Heart left ventricle (tissue), 16 donors: ENCODE data around the gene ASTN2. TPM values are rescaled to one million over a fixed set of nuclear protein-coding genes. Genes with fewer than 3 reads are reported as not detected.

Source experiments
- ATAC-seq, 4 donors: fragments of 200-7000 bp; cut with Tn5 transposase; one replicate each; pipeline ENCODE4 v1.9.1; 2020 to 2022; ENCODE audit warnings: moderate library complexity in 4 of 4, mild to moderate bottlenecking in 3 of 4, moderate number of reproducible peaks in 1 of 4
- DNase-seq, 5 donors: peaks; one replicate each; pipeline ENCODE4 v3.0.0-alpha.2; 2020
- H3K27ac ChIP-seq, 12 donors: fragments of 200-600 bp; sonication (generic) in 4 of 12; one replicate each; pipeline versions ENCODE4 v1.5.0 to v1.8.0; 2016 to 2022; ENCODE audit warnings: mild to moderate bottlenecking in 2 of 12
- H3K27me3 ChIP-seq, 9 donors: fragments of 200-600 bp; sonication (generic) in 2 of 9; one replicate each; pipeline versions ENCODE4 v1.5.1 to v1.8.0; 2016 to 2022; ENCODE audit warnings: mild to moderate bottlenecking in 3 of 9
- H3K36me3 ChIP-seq, 9 donors: fragments of 200-600 bp; sonication (generic) in 2 of 9; one replicate each; pipeline versions ENCODE4 v1.5.0 to v1.8.0; 2018 to 2022; ENCODE audit warnings: mild to moderate bottlenecking in 2 of 9
- H3K4me1 ChIP-seq, 12 donors: fragments of 200-600 bp; sonication (generic) in 4 of 12; one replicate each; pipeline versions ENCODE4 v1.5.0 to v1.8.0; 2016 to 2022; ENCODE audit warnings: mild to moderate bottlenecking in 3 of 12
- H3K4me3 ChIP-seq, 12 donors: fragments of 200-600 bp; sonication (generic) in 4 of 12; one replicate each; pipeline versions ENCODE4 v1.5.0 to v1.8.0; 2017 to 2022; ENCODE audit warnings: mild to moderate bottlenecking in 9 of 12, moderate library complexity in 4 of 12
- H3K9me3 ChIP-seq, 12 donors: fragments of 200-600 bp; sonication (generic) in 4 of 12; one replicate each; pipeline versions ENCODE4 v1.5.0 to v1.8.0; 2016 to 2022; ENCODE audit warnings: mild to moderate bottlenecking in 1 of 12
- POLR2A ChIP-seq, 2 donors: fragments of 450-650 bp; IDR thresholded peaks; one replicate each; pipeline ENCODE4 v1.6.1; 2017; ENCODE audit warnings: antibody characterized with exemption in 2 of 2, mild to moderate bottlenecking in 2 of 2, moderate library complexity in 2 of 2
- WGBS, 4 donors: extraction: QIAGEN DNeasy Blood & Tissue Kit in 2 of 4; methylation state at CpG; one replicate each; pipeline versions ENCODE4 v1.1.5 to v1.1.7; 2013 to 2018; 5-methylcytosine and 5-hydroxymethylcytosine counted together
- intact Hi-C, 10 donors: fragments of 100-400 bp; cut with DNase I; formaldehyde crosslinking; loops; one replicate each; pipeline versions ENCODE4 v1.11.1 to v1.14.2; 2022
- polyA plus RNA-seq, 2 donors: library from polyadenylated mRNA; stranded (reverse); fragments of 200-250 nt; gene quantifications; one replicate each; pipeline ENCODE4 v1.2.3, GENCODE V29; 2013
- total RNA-seq, 9 donors: library from RNA; depleted of rRNA in 2 of 9; stranded (reverse); fragments of >200 nt in 2 of 9; fragmentation: NEBNext Ultra II Directional in 3 of 9; extraction: Animal tissue kit (Norgen Biotek cat#: 25700) in 3 of 9; gene quantifications; one replicate each; pipeline versions ENCODE4 v1.1.0 to v1.2.4, GENCODE V29; 2016 to 2023
- TF ChIP-seq, protein P1 (sequence below), 12 donors: fragments of 200-600 bp; sonication (generic) in 4 of 12; IDR thresholded peaks; one replicate each; pipeline versions ENCODE4 v1.5.0 to v1.8.0; 2018 to 2022; ENCODE audit warnings: antibody characterized with exemption in 12 of 12, mild to moderate bottlenecking in 5 of 12
- donor health status: ischemic (EF 13 %, LVEDD 7.1; RV severe dilation, severe dysfunction).
- donor health status: healthy with polysubstance abuse.
- donor health status: DM: no; HTN: yes; CAD: no.
- donor health status: DM: no; HTN: no; CAD: no.
- donor health status: ischemic (EF 25% LVEDD 6.9; RV normal size, moderate dysfunction).
- donor health status: ischemic (EF 25% LVEDD 5.7; RV mildly dilated, moderate dysfunction).
- donor health status: healthy.
- donor health status: DM: yes; HTN: yes; CAD: no.
- donor health status: ischemic (EF 35%, LVEDD 5.7; RV mildly dilated, moderate dysfunction).
- donor health status: nonischemic (EF 11% LVEDD 7.7; RV severe dilation, severe dysfunction).
- donor health status: DM: yes; HTN: yes; CAD: no.
- donor health status: PGD.
- donor health status: ischemic (EF 29% LVEDD 5.4; RV normal size, mild dysfunction).
- donor health status: nonischemic (EF 23%, LVEDD 6.1; RV moderate dilation, normal function).

Gene ASTN2
- total and polyA plus RNA-seq, 11 donors, result 2.5 to 6.0 (median 3.5) TPM

DNA sequence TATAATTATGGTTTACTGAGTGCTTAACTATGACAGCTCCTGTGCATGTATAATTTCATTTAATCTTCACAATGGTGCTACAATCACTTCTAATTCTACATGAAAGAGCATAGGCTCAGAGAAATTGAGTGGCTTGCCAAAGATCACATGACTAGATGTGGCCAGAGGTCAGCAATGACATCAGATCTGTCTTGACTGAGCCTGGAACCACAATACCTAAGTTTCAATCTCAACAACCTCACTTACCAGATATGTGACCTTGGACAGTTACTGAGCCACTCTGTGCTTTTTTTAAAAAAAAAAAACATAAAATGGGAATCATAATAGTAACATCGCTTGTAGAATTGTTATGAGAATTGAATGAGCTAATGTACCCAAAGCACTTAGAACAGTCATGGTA, 597.1 kb downstream of the ASTN2 start:
- Histone ChIP-seq H3K9me3 (no peaks in the 10 kb centered on the region), H3K4me3 (no peak overlapping the region), H3K27me3 (peaks cover 0 to 8% (median 0%) of the 10 kb centered on the region in 9 donors), H3K4me1 (no peaks in the 10 kb centered on the region), H3K36me3 (no peaks in the 10 kb centered on the region), H3K27ac (no peak overlapping the region)
- intact Hi-C loops, result no loop called here
- ATAC-seq (no peak), DNase-seq (no peak)
- TF ChIP-seq POLR2A (IDR thresholded peaks at IDR 0.05), result no peak
- TF ChIP-seq, protein P1, sequence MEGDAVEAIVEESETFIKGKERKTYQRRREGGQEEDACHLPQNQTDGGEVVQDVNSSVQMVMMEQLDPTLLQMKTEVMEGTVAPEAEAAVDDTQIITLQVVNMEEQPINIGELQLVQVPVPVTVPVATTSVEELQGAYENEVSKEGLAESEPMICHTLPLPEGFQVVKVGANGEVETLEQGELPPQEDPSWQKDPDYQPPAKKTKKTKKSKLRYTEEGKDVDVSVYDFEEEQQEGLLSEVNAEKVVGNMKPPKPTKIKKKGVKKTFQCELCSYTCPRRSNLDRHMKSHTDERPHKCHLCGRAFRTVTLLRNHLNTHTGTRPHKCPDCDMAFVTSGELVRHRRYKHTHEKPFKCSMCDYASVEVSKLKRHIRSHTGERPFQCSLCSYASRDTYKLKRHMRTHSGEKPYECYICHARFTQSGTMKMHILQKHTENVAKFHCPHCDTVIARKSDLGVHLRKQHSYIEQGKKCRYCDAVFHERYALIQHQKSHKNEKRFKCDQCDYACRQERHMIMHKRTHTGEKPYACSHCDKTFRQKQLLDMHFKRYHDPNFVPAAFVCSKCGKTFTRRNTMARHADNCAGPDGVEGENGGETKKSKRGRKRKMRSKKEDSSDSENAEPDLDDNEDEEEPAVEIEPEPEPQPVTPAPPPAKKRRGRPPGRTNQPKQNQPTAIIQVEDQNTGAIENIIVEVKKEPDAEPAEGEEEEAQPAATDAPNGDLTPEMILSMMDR (IDR thresholded peaks at IDR 0.05), result no peak
- 80 to 93% (median 88%) methylated on average over 1 of the region's 1 CpG for WGBS, 4 donors

GRCh38 chr9:116816484-116816883, 598.4 kb downstream of the ASTN2 start:
- no peak overlapping the region for H3K27ac ChIP-seq
- WGBS, 4 donors, result 82 to 93% (median 90%) methylated on average over 2 of the region's 2 CpGs
- TF ChIP-seq, protein P1 (IDR thresholded peaks at IDR 0.05), result no peak
- no peak for TF ChIP-seq POLR2A (IDR thresholded peaks at IDR 0.05)
- no peaks in the 10 kb centered on the region for H3K4me1 ChIP-seq
- peaks cover 0 to 16% (median 0%) of the 10 kb centered on the region in 9 donors for H3K27me3 ChIP-seq
- H3K9me3 ChIP-seq, result no peaks in the 10 kb centered on the region
- intact Hi-C loops, result no loop called here
- no peak overlapping the region for H3K4me3 ChIP-seq
- ATAC-seq, result no peak
- no peaks in the 10 kb centered on the region for H3K36me3 ChIP-seq
- DNase-seq, result no peak

- 64 to 85% (median 76%) methylated on average over 1 of the region's 1 CpG for WGBS, 4 donors
- no peak for ATAC-seq
- no peak for TF ChIP-seq POLR2A (IDR thresholded peaks at IDR 0.05)
- TF ChIP-seq, protein P1 (IDR thresholded peaks at IDR 0.05), result no peak
- no peaks in the 10 kb centered on the region for H3K4me1 ChIP-seq
- peaks cover 0 to 18% (median 0%) of the 10 kb centered on the region in 9 donors for H3K27me3 ChIP-seq
- H3K9me3 ChIP-seq, result no peaks in the 10 kb centered on the region
- no peak for DNase-seq
- no peak overlapping the region for H3K27ac ChIP-seq
- intact Hi-C loops, result no loop called here
- no peaks in the 10 kb centered on the region for H3K36me3 ChIP-seq
- H3K4me3 ChIP-seq, result no peak overlapping the region
These were observed 599.0 kb downstream of the ASTN2 start for GRCh38 chr9:116815835-116816234.

DNA sequence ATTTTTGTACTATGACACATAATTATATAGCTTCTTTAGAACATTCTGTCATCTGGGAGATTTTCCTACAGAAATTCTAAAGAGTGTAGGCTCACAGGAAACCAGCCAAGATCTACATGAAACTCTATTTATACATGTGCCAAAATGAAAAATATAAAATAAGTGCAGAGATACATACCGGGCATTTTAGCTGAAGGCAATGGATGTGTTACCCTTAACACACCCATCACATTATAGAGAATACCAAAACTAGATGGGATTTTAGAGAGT, 601.9 kb downstream of the ASTN2 start:
- 59 to 79% (median 66%) methylated on average over 1 of the region's 1 CpG for WGBS, 4 donors
- Histone ChIP-seq H3K4me1 (no peaks in the 10 kb centered on the region), H3K27ac (no peak overlapping the region), H3K36me3 (no peaks in the 10 kb centered on the region), H3K27me3 (peaks cover 0 to 18% (median 0%) of the 10 kb centered on the region in 9 donors), H3K4me3 (no peak overlapping the region), H3K9me3 (no peaks in the 10 kb centered on the region)
- DNase-seq (no peak), ATAC-seq (no peak)
- intact Hi-C loops, result no loop called here
- TF ChIP-seq, protein P1 (IDR thresholded peaks at IDR 0.05), result no peak
- TF ChIP-seq POLR2A (IDR thresholded peaks at IDR 0.05), result no peak
